H1 (cell line): ENCODE measurements around the gene PPP1CA. TPM values are rescaled to one million over a fixed set of nuclear protein-coding genes. Genes with fewer than 3 reads are reported as not detected.

ENCODE experiments used
- HDAC6 ChIP-seq: IDR thresholded peaks from one replicate; pipeline ENCODE4 v1.7.1; 2012; ENCODE audit warnings: low read depth, mild to moderate bottlenecking, inconsistent platforms, low read length, moderate library complexity
- JUN ChIP-seq: IDR thresholded peaks from 2 replicates; pipeline ENCODE4 v1.6.1; 2011; ENCODE audit warnings: low read depth, mild to moderate bottlenecking, improper control_type of control experiment, low read length
- KDM4A ChIP-seq: IDR thresholded peaks from one replicate; pipeline ENCODE4 v1.7.1; 2012; ENCODE audit warnings: low read depth, mild to moderate bottlenecking, moderate library complexity, low read length, inconsistent platforms; ENCODE audit not compliant: severe bottlenecking
- RXRA ChIP-seq: IDR thresholded peaks from 2 replicates; pipeline ENCODE4 v1.6.1; 2011; ENCODE audit warnings: low read depth, mild to moderate bottlenecking, low read length, moderate library complexity; ENCODE audit not compliant: insufficient read depth
- polyA plus RNA-seq, 7 experiments: library from polyadenylated mRNA; depleted of rRNA in 3 of 7; stranded (reverse) in 5 of 7; unstranded in 2 of 7; fragments of >200 nt in 5 of 7; fragments of 200-250 nt in 2 of 7; gene quantifications; 1 replicate in 5 of 7; 2 replicates in 1 of 7; 4 replicates in 1 of 7; pipeline versions ENCODE4 v1.2.1 to v1.2.3, GENCODE V29; 2011 to 2013; ENCODE audit warnings: missing spikeins in 2 of 7, mixed read lengths in 2 of 7
- total RNA-seq: library from RNA; stranded (reverse); fragmentation: NEBNext Ultra II Directional; extraction: Animal tissue kit (Norgen Biotek cat#: 25700); gene quantifications from 2 replicates; pipeline ENCODE4 v1.2.1, GENCODE V29; 2021

PPP1CA gene
- total and polyA plus RNA-seq, 2 of the 8 experiments (the other 6 are each of a cell fraction or from before 2014, with no cell fraction given): 198 to 359 TPM

DNA sequence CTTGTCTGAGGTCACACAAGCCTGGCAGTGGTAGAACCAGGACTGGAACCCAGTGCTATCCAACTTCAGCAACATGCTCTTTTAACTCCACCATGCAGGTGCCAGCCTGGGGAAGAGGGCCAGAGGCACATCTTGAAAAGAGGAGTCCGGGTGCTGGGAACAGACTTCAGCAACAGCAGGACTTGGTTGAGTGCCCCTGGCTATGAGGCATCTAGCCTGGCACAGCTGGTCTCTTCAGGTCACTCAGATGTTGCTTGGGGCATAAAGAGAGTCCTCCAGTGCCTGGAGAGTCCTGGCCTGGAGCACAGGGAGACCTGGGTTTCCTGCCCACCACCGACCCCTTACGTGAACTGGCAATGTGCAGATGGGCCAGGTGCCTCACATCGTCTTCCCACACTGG is 23.1 kb downstream of the PPP1CA start (continued):
- no peak for TF ChIP-seq HDAC6
- no peak for TF ChIP-seq KDM4A
- no peak for TF ChIP-seq JUN
- TF ChIP-seq RXRA: no peak
- TF ChIP-seq, all 59 proteins: peak for 0
